ENCODE data around the gene WNT6. TPM values are rescaled to one million over a fixed set of nuclear protein-coding genes. Genes with fewer than 3 reads are reported as not detected.

Gene WNT6
- polyA plus RNA-seq, 10 donors, result 0.23 to 5.2 (median 1.5) TPM; not detected in 6

Other genes starting within 250 kb of the WNT6 start
- 10 to 100 TPM; 11.2 to 13.9 (median 12.3) TPM for gene ZNF142, start 200.2 kb upstream of the WNT6 start, polyA plus RNA-seq (ENCODE audit: insufficient read length in 10 of 10)
- 10 to 100 TPM; 27.8 to 44.3 (median 35.2) TPM for gene BCS1L, start 200.1 kb upstream of the WNT6 start, polyA plus RNA-seq (ENCODE audit: insufficient read length in 10 of 10)
- 10 to 100 TPM; 20.8 to 31.6 (median 26.5) TPM for gene RNF25, start 187.8 kb upstream of the WNT6 start, polyA plus RNA-seq (ENCODE audit: insufficient read length in 10 of 10)
- 10 to 100 TPM; 18.0 to 58.9 (median 23.8) TPM for gene STK36, start 187.7 kb upstream of the WNT6 start, polyA plus RNA-seq (ENCODE audit: insufficient read length in 10 of 10)
- 10 to 100 TPM; 18.0 to 41.0 (median 24.0) TPM for gene TTLL4, start 149.0 kb upstream of the WNT6 start, polyA plus RNA-seq (ENCODE audit: insufficient read length in 10 of 10)
- gene CYP27A1, start 77.7 kb upstream of the WNT6 start, polyA plus RNA-seq (ENCODE audit: insufficient read length in 10 of 10), result 10 to 100 TPM; 10.8 to 22.9 (median 19.0) TPM
- 10 to 100 TPM in 9 of 10 donors, 1 to 10 TPM in 1; 6.1 to 32.1 (median 24.6) TPM for gene PRKAG3, start 28.0 kb upstream of the WNT6 start, polyA plus RNA-seq (ENCODE audit: insufficient read length in 10 of 10)
- 1 to 10 TPM in 2 of 10 donors, under 1 TPM in 5, not detected in 3; 0.08 to 4.1 (median 0.27) TPM for gene WNT10A, start 21.0 kb downstream of the WNT6 start, polyA plus RNA-seq (ENCODE audit: insufficient read length in 10 of 10)
- under 1 TPM in 2 of 10 donors, not detected in 8; 0.07 to 0.12 TPM for gene CDK5R2, start 99.9 kb downstream of the WNT6 start, polyA plus RNA-seq (ENCODE audit: insufficient read length in 10 of 10)
- under 1 TPM in 5 of 10 donors, not detected in 5; 0.07 to 0.48 (median 0.22) TPM for gene FEV, start 125.4 kb downstream of the WNT6 start, polyA plus RNA-seq (ENCODE audit: insufficient read length in 10 of 10)
- gene CRYBA2, start 133.6 kb downstream of the WNT6 start, polyA plus RNA-seq (ENCODE audit: insufficient read length in 10 of 10), result not detected
- gene CFAP65, start 181.7 kb downstream of the WNT6 start, polyA plus RNA-seq (ENCODE audit: insufficient read length in 10 of 10), result not detected
- under 1 TPM in 2 of 10 donors, not detected in 8; 0.13 to 0.16 TPM for gene IHH, start 201.1 kb downstream of the WNT6 start, polyA plus RNA-seq (ENCODE audit: insufficient read length in 10 of 10)